HG03095 (cell line): ENCODE measurements around the gene RPS27L.

Source experiments
- ATAC-seq: cut with Tn5 transposase; IDR thresholded peaks from one replicate; pipeline ENCODE4 v1.9.1; 2021; ENCODE audit warnings: moderate library complexity; ENCODE audit not compliant: unreplicated experiment

RPS27L gene

DNA sequence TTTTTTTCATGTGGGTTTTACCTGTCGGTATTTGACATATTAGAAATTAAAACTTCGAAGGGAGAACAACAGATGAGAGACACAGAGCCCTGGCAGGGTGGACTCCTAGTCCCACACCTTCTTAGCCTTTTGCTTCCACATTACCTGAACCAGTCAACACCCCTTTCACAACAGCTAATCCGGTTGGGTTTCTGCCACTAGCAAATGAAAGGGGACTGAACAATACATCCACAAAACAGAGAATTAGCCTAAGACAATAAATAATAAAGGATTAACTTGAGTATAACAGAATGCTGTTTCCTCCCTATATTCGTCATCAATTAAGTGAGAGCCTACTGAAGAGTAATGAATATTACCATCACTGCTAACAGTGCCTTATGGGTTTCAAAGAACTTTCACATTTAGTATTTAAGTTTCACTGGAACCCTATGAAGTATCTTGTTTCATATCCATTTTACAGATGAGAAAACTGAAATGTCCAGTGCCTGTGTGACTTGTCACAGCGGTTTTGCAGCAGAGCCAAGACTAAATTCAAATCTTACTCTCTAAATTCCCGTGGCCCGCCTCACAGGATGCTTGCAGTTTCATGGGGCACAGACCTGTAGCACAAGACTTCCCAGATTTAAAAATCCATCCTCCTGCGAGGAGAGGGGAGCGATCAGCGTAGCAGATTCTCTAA lies 31.1 kb upstream of the RPS27L start:
- ATAC-seq: no peak

DNA sequence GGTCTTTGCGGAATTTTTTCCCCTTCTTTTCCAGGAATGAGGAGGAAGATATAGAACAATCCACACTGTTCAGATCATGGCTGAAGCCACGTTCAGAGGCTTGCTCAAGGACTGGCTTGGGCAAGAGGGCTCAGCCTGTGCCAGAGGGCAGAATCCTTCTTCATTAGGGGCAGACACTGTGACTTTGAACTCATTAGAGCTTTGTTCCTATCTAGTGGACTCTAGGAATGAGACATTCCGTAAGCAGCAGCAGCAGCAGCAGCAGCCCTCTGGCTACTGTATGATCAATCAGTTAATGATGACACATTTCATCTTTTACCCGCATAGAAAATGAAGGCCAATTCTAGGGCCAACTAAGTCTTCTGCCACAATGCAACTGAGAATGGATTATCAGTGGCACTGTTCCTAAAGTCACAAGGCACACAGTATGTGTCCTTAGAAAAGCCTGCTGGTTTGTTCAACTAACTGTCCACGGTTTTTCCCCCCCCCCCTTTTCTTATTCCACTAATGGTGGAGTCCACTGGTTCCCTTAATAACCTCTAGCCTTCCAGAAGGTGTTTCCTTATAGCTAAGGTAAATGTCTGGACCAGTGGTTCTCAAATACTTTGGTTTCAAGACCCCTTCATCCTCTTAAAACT lies 30.4 kb upstream of the RPS27L start:
- ATAC-seq: no peak

DNA sequence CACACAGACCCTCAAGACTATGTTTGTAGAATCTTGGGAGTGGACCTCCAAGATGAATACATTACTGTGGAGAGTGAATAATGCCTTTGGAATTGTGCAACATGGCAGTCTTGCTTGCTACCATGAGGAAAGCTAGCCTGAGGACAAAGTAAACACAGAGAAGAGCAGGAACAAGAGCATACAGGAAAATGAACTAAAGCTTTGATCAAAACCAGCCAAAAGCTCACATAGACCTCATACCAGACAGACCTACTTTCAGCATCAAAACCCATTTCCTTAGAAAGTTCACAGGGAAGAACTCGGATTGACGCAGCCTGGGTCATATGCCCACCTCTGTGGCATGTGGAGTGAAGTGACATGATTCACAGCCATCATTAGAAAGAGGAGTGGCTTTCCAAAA lies 28.8 kb upstream of the RPS27L start:
- no peak for ATAC-seq

DNA sequence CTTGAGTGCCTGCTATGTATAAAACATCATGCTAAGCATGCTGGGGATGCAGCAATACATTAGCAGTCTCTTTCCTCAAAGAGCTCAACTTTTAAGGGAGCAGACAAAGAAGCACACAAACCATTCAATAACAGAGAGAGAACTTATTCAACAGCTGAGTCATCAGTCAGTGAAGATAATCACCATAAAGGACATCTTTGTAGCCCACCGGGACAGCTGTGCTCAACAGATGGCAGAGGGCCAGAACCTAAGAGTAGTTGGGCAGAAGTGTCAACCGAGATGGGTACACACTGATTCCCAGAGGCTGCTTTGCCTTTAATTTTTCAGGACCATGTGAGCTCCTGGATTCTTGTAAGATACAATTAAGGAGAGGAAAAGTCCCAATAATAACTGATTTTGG lies 27.9 kb upstream of the RPS27L start:
- no peak for ATAC-seq

DNA sequence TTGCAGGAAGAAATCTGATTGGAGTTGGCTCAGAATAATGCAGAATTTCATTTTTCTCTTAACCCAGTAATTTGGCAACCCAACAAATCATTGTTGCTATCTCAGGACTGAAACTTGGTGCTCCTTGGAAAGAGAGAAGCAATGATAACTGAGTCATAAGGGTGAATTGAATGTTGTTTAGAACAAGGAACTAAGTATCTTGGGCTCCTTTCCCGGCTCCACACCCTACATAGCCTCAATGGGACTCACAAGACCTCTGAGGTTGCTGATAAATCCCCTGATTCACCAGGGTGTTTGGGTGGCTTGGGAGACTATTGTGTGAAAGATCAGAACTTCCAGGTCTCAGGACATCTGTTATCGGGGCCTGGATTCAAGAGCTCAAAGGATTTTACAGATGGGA lies 24.4 kb upstream of the RPS27L start:
- no peak for ATAC-seq

DNA sequence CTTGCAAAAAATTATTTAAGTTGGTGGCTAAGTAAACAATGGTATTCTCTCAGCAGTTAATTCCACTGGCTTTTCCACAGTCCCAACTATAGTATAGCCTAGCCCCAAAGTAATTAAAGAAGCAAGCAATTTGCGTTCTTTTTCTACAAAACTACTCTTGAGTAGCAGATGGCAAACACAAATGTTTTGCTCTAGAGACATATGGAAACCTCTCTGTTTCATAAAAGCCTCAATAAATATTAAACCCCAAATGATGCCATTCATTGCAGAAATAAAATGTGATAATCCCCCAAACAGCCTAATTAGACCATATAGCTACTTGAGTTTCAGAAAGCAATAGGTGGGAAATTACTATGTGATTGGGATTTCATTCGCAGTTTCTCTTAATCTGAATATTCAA lies 23.5 kb upstream of the RPS27L start:
- no peak for ATAC-seq

DNA sequence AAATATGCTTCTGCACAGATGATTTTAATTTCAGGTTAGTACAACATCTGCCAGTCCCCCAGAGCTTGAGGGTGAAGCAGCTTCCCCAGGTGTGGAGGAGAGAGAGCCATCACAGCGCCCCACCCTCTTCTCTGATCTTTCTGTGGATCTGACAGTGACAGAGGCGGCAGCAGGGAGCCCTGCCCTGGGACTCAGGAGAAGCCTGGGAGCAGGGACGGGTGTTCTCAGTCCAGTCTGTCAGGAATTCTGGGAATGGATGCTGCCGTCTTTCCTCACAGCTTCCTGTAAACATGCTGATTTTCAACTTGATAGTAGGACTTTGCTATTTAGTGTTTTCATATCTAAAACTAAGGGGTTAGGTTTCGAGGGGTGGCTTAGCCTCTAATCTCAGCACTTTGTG lies 20.8 kb upstream of the RPS27L start:
- no peak for ATAC-seq

DNA sequence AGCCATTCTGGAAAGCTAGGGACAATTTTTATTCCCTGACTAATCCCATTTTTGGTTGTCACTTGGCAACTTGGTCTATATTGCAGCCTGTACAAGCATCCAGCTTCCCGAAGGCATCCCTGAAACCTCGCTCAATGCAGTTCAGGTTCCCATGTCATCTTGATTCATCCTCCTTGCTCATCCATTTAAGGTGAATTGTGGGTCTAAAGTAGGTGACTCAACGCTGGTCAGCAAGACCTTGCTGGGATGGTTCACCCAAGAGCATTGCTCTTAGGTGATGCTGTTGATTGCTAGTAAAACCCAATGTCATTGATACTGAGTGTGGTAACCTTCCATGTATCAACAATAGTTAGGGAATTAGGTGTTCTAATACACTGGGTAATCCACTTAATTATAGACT lies 19.0 kb upstream of the RPS27L start:
- ATAC-seq: no peak

DNA sequence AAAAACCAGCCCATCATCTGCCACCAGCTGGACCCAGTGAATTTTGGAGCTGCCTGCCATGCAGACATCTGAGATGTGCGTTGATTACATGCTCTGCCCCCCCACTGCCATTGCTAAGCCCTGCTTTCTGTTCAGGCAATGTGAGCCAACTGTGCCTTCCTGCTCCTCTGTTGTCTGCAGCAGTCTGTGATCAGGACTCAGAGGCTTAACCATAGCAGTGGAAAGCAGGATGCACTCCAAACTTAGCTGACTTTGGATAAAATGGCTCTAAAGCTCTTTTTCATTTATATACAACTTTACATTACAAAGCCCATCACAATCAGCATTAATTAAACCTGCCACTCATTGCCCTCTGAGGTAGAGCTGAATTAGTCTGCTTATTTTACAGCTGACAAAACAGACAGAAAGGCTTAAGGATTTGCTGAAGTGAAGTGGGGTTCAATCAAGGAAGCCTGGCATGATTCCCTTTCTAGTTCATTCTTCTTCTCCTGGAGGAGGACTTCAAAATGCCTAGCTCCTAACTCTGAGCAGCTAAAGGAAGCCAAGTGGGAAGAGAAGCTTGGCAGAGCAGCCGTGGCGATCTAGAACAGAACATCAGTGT lies 15.7 kb upstream of the RPS27L start:
- no peak for ATAC-seq

DNA sequence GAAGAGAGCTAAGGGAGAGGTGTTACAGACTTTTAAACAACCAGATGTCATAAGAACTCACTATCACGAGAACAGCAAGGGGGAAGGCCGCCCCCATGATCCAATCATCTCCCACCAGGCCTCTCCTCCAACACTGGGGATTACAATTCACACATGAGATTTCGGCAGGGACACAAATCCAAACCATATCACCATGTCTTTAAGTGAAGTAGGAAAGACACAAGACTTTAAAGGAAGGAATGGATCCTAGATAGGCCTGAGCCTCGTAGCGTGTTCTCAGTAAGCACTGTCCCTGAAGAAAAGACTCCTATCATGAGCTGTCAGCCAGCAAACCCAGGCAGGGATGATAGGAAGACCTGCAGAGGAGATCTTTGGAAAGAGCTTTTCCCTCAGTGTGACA lies 15.1 kb upstream of the RPS27L start:
- no peak for ATAC-seq

DNA sequence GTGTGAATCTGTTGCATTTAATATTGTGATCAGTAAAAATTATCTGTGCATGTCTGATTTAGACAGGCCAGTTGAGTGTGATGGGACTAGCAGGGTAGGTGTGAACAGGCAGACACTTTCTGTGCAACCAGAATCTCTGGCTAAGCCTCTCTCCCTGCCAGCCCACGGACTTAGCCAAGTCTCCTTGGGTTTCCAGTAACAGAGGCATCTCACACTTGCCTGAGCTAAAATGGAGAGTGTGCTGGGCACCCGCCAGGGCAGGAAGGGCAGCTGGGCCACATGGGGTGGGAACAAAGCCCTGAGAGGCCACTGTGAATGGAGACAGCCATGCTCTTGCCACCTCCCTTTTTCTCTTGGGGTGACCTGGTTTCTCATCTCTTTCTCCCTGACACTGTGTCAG lies 12.5 kb upstream of the RPS27L start:
- no peak for ATAC-seq

DNA sequence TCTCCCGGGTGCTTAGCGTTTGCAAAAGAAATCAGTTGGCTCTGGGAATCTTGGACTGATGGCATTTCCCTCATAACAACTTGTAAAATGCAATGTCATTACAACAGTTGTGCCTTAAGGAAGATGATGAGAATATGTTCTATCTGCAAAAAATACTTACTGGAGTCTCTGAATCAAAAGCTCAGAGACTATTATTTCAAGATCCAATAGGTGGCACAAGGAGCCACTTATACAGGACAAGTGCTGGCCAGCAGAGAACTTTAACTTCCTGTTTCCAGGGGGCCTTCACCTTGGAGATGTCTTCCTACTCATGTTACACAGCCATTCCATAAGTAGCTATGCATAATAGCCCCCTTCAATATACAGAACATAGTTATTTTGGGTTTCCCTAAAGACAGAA lies 8.9 kb upstream of the RPS27L start:
- ATAC-seq: no peak

DNA sequence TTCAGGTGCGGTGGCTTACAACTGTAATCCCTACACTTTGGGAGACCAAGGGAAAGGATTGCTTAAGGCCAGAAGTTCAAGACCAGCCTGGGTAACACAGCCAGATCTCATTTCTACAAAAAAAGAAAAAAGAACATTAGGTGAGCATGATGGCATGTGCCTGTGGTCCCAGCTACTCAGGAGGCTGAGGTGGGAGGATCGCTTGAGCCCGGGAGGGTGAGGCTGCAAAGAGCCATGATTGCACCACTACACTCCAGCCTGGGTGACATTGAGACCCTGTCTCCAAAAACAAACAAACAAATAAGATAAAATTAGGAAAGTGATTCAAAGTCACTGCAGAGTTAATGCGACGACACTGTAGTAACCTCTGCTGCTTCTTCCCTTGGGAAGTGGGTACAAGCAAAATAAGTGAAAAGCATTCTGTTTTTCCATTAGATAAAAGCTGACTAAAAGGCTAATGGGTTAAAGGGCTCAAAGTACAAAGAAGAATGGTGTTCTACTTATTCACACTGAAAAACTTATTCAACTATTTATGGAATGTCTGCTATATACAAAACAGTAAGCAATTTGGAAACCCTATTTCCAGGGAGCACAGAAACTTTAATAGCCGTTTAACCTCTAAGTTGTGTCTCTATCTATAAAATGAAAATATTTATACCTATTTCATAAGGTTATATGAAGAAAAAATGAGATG lies 8.0 kb upstream of the RPS27L start:
- no peak for ATAC-seq

DNA sequence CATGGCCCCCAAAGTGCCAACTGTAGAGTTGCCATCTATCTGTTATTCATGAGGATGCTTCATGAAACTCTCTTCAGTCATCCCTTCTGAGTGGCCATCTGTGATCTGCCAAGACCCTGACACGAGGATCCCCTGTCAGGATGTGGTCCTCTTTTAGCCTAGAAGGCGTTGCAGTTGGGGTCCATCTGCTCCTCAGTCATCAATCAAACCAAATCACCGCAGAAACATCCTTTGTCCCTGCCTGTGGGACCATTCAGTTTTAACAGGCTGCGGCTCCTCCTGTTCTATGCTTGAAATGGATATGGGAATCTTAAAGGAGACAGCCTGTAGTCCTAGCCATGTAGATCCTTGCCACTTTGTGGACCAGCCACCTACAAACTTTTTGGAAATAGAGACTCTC lies 5.9 kb upstream of the RPS27L start:
- ATAC-seq: no peak

DNA sequence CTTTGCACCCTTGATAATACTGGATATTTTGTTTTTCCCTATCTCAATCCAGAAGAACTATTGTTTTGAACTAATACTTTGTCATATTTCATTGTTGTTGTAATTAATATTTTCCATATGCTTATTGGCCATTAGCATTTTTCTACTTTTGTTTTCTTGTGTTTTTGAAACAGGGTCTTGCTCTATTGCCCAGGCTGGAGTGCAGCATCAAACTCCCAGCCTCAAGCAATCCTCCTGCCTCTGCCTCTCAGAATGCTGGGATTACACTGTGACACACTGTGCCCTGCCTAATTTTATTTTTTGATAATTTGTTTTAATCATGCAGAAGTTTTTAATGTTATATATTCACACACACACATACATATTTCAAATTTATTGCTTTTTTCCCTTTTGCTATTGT lies 3.4 kb upstream of the RPS27L start:
- ATAC-seq: no peak

DNA sequence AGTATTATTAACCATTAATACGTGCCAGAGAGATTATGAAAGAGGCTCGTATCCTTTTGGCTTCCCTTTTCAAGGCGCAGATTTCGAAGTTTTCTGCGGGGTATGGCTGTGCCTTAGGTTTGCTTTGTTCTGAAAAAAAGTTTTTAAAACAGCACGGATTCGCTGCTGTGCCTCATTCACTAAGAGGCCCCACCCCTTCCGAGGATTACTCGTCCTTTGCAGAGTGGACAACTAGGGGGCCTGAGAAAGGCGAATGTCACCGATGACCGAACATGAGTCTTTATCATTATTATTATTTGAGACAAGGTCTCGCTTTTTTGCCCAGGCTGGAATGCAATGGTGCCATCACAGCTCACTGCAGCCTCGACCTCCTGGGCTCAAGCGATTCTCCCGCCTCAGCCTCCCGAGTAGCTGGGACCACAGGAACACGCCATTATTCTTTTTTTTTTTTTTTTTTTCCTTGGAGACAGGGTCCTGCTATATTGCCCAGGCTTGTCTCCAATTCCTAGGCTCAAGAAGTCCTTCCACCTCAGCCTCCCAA lies 684 bp upstream of the RPS27L start:
- peak; percentile 6 for ATAC-seq

DNA sequence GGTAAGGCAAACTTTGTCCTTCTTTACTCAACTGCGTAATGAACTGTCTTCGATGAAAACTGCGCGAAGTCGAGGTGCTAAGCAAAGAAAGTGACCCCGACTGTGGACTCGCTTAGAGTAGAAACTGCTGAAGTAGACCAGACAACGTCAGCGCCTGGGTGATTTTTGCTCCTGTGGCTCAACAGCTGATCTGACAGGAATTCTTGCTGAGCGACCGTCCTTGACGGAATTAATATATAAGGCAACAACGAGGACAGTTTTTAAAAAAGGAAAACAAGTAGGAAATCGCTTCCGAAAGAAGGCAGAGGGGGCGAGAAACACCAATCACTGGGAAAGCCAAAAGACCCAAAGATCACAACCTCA lies 541 bp downstream of the RPS27L start:
- no peak for ATAC-seq

DNA sequence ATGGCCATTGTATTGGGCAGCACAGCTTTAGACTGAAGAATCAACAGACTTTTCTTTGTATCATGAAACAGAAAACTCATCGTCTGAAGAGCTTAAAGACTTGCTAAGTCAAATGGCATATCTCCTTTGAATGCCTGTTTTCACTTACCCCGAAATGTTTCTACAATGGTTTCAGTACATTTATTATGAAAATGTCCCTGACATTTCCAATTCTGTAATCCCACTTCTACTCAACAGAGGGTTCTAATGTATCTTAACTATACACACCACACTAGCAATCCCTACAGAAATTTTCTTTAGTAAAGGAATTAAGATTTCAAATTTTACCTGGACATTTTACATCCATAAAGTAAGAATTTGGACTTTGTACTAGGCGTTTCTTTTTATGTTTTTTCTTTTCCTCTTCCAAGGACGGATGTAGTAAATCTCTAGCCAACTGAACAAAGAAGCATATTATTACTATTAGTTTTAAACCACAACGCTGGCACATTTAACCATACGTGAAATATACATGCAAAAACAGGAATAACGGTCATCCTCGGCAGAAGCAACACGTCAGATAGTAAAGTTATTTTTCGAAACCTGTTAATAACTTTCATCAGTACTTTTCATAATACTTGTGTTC lies 1.1 kb downstream of the RPS27L start:
- ATAC-seq: no peak

DNA sequence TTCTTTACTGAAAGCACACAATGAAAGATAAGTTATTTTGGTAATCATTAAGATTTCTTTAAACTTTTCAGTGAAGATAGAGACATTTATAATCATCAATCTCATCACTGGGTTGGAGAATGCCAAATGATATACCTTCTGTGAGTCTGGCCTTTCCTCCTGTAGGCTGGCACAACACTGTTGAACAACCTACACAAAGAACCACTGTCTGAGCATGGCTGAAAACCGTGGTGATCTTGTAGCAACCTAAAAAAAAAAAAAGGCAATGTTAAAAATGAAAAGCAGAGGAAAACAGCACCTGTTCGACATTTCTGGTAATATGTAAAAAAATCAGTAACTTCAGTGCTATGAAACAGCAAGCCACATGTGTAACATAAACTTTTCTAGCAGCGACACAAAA lies 1.8 kb downstream of the RPS27L start:
- no peak for ATAC-seq

DNA sequence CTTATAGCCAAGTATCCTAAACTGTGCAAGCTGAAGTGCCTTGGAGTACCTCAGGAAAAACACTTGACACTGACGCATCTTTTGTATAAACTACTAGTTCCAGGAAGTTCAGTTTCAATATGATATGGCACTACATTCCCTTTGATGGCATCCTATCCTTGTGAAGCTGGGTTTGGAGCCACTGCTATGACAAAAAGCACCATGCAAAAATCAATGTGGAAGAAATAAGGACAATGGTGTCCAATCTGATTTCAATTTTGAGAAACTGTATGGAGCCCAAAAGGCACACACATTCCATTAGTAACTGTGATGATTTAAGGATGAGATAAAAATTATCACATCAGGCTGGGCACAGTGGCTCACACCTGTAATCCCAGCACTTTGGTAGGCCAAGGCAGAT lies 5.6 kb downstream of the RPS27L start:
- no peak for ATAC-seq

DNA sequence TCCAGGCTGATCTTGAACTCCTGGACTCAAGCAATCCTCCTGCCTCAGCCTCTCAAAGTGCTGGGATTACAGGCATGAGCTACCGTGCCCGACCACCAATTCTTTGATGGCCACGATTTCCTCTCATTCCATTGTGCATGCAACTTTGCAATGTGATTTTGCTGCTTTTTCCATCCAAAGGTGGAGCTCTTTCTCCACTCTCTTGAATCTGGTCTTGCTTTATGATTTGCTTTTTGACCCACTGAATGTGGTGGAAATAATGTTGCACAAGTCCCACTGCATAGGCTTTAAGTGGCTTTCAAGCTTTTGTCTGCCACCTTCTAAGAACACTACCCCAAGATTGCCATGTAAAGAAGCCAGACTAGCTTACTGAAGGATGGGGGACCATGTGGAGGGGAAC lies 10.6 kb downstream of the RPS27L start:
- ATAC-seq: no peak
